Naive B cell (primary cell): ENCODE data around the gene PITPNM3. TPM values are rescaled to one million over a fixed set of nuclear protein-coding genes. Genes with fewer than 3 reads are reported as not detected.
A peak's percentile ranks its signal among the peaks of the same experiment; 100 is the strongest.
"Not testable (repeated sequence)": the region's sequence is repeated elsewhere in the genome, so short reads cannot be mapped to it uniquely, and the experiment has no call there.

Experiments used
- ATAC-seq, 2 donors: fragments of 150-1000 bp; cut with Tn5 transposase; 2 replicates each; pipeline ENCODE4 v1.10.0; 2021; ENCODE audit warnings: low read depth in 2 of 2, mild to moderate bottlenecking in 2 of 2, moderate library complexity in 2 of 2
- DNase-seq: peaks from one replicate; pipeline ENCODE4 v3.0.0; 2022
- H3K27ac Mint-ChIP-seq, 6 donors: one replicate each; pipeline ENCODE4 v1.8.0; 2020 to 2022; ENCODE audit warnings: mild to moderate bottlenecking in 6 of 6, mixed read lengths in 6 of 6, moderate library complexity in 5 of 6, inconsistent platforms in 2 of 6
- H3K27me3 Mint-ChIP-seq, 3 donors: one replicate each; pipeline ENCODE4 v1.8.0; 2021 to 2022; ENCODE audit warnings: mixed read lengths in 3 of 3, mild to moderate bottlenecking in 1 of 3
- H3K36me3 Mint-ChIP-seq, 2 donors: one replicate each; pipeline ENCODE4 v1.8.0; 2020 to 2022; ENCODE audit warnings: mixed read lengths in 2 of 2, inconsistent platforms in 1 of 2, mild to moderate bottlenecking in 1 of 2
- H3K4me1 Mint-ChIP-seq, 3 donors: one replicate each; pipeline ENCODE4 v1.8.0; 2020 to 2022; ENCODE audit warnings: mixed read lengths in 3 of 3, inconsistent platforms in 1 of 3, mild to moderate bottlenecking in 1 of 3, moderate library complexity in 1 of 3
- H3K4me3 Mint-ChIP-seq, 8 donors: one replicate each; pipeline ENCODE4 v1.8.0; 2020 to 2022; ENCODE audit warnings: mild to moderate bottlenecking in 8 of 8, mixed read lengths in 8 of 8, moderate library complexity in 8 of 8, inconsistent platforms in 2 of 8
- H3K9me3 Mint-ChIP-seq, 7 donors: one replicate each; pipeline ENCODE4 v1.8.0; 2020 to 2022; ENCODE audit warnings: mixed read lengths in 7 of 7, mild to moderate bottlenecking in 5 of 7, inconsistent platforms in 2 of 7, moderate library complexity in 1 of 7
- polyA plus RNA-seq, 6 donors: library from polyadenylated mRNA; unstranded; fragments of 300-500 nt; fragmentation: Illumina TruSeq; gene quantifications; one replicate each; pipeline ENCODE4 v1.2.3, GENCODE V29; 2021; ENCODE audit warnings: low read depth in 6 of 6

PITPNM3 gene
- polyA plus RNA-seq, 6 donors from 2014 or later: 0.04 to 0.12 (median 0.07) TPM; not detected in 3

- Mint-ChIP-seq H3K4me1 (peaks cover 0 to 6% (median 0%) of the 10 kb centered on the region in 3 donors), H3K36me3 (peaks cover 47 to 69% of the 10 kb centered on the region in 2 donors), H3K4me3 (no peak overlapping the region), H3K27me3 (no peaks in the 10 kb centered on the region), H3K9me3 (peaks cover 0 to 9% (median 5%) of the 10 kb centered on the region in 7 donors), H3K27ac (no peak overlapping the region)
- ATAC-seq (no peak), DNase-seq (no peak)
Measured at GRCh38 chr17:6588165-6588564, 31.8 kb upstream of the PITPNM3 start.

GRCh38 chr17:6587310-6587709 lies 31.0 kb upstream of the PITPNM3 start:
- no peak overlapping the region for H3K27ac Mint-ChIP-seq
- DNase-seq: no peak
- H3K9me3 Mint-ChIP-seq: peaks cover 0 to 9% (median 5%) of the 10 kb centered on the region in 7 donors
- ATAC-seq: no peak
- H3K4me1 Mint-ChIP-seq: peaks cover 0 to 6% (median 0%) of the 10 kb centered on the region in 3 donors
- no peak overlapping the region for H3K4me3 Mint-ChIP-seq
- peaks cover 53 to 76% of the 10 kb centered on the region in 2 donors for H3K36me3 Mint-ChIP-seq
- H3K27me3 Mint-ChIP-seq: no peaks in the 10 kb centered on the region

- H3K27ac Mint-ChIP-seq: peak overlapping the region in 1 of 6 donors; percentile 68
- DNase-seq (no peak), ATAC-seq (no peak)
- peaks cover 0 to 9% (median 5%) of the 10 kb centered on the region in 7 donors for H3K9me3 Mint-ChIP-seq
- peaks cover 38 to 52% of the 10 kb centered on the region in 2 donors for H3K36me3 Mint-ChIP-seq
- H3K27me3 Mint-ChIP-seq: no peaks in the 10 kb centered on the region
- H3K4me3 Mint-ChIP-seq: no peak overlapping the region
- no peaks in the 10 kb centered on the region for H3K4me1 Mint-ChIP-seq
Measured at GRCh38 chr17:6583411-6583810, 27.1 kb upstream of the PITPNM3 start.

- Mint-ChIP-seq H3K9me3 (peaks cover 0 to 5% (median under 1%) of the 10 kb centered on the region in 7 donors), H3K27me3 (no peaks in the 10 kb centered on the region), H3K36me3 (peaks cover 41 to 43% of the 10 kb centered on the region in 2 donors), H3K4me3 (no peak overlapping the region), H3K27ac (peak overlapping the region in 1 of 6 donors; percentile 51), H3K4me1 (peaks cover 12 to 22% (median 22%) of the 10 kb centered on the region in 3 donors)
- DNase-seq (no peak), ATAC-seq (no peak)
Measured at GRCh38 chr17:6580625-6581024, 24.3 kb upstream of the PITPNM3 start.

- DNase-seq (no peak), ATAC-seq (no peak)
- Mint-ChIP-seq H3K4me3 (no peak overlapping the region), H3K9me3 (peaks cover 0 to 3% (median 0%) of the 10 kb centered on the region in 7 donors), H3K36me3 (peaks cover 22 to 26% of the 10 kb centered on the region in 2 donors), H3K27ac (peak overlapping the region in 1 of 6 donors; percentile 39), H3K27me3 (no peaks in the 10 kb centered on the region), H3K4me1 (peaks cover 23 to 41% (median 38%) of the 10 kb centered on the region in 3 donors)
Measured at GRCh38 chr17:6578491-6578890, 22.1 kb upstream of the PITPNM3 start.

GRCh38 chr17:6577686-6578263 lies 21.4 kb upstream of the PITPNM3 start:
- Mint-ChIP-seq H3K4me1 (peaks cover 24 to 43% (median 38%) of the 10 kb centered on the region in 3 donors), H3K4me3 (peak overlapping the region in 1 of 8 donors; percentile 30), H3K36me3 (peaks cover 14 to 21% of the 10 kb centered on the region in 2 donors), H3K27me3 (no peaks in the 10 kb centered on the region), H3K27ac (peak overlapping the region in 2 of 6 donors; percentile 60), H3K9me3 (no peaks in the 10 kb centered on the region)
- DNase-seq (no peak), ATAC-seq (no peak)

- ATAC-seq: no peak
- H3K36me3 Mint-ChIP-seq: peaks cover 11 to 12% of the 10 kb centered on the region in 2 donors
- peak overlapping the region in 7 of 8 donors; percentile 37 to 92 (median 86) for H3K4me3 Mint-ChIP-seq
- DNase-seq: no peak
- H3K27me3 Mint-ChIP-seq: no peaks in the 10 kb centered on the region
- peak overlapping the region in 5 of 6 donors; percentile 58 to 95 (median 80) for H3K27ac Mint-ChIP-seq
- H3K9me3 Mint-ChIP-seq: no peaks in the 10 kb centered on the region
- H3K4me1 Mint-ChIP-seq: peaks cover 25 to 47% (median 38%) of the 10 kb centered on the region in 3 donors
Measured at GRCh38 chr17:6576038-6576785, 19.9 kb upstream of the PITPNM3 start.

GRCh38 chr17:6575596-6575988 lies 19.2 kb upstream of the PITPNM3 start:
- ATAC-seq: no peak
- Mint-ChIP-seq H3K4me1 (peaks cover 25 to 47% (median 38%) of the 10 kb centered on the region in 3 donors), H3K27ac (peak overlapping the region; percentile 54 to 95 (median 90)), H3K9me3 (no peaks in the 10 kb centered on the region), H3K36me3 (peaks cover 11 to 12% of the 10 kb centered on the region in 2 donors), H3K4me3 (peak overlapping the region; percentile 37 to 92 (median 86)), H3K27me3 (no peaks in the 10 kb centered on the region)
- DNase-seq: no peak

GRCh38 chr17:6574687-6575595 lies 18.6 kb upstream of the PITPNM3 start:
- Mint-ChIP-seq H3K27me3 (no peaks in the 10 kb centered on the region), H3K36me3 (peaks cover 11 to 12% of the 10 kb centered on the region in 2 donors), H3K4me1 (peaks cover 25 to 49% (median 41%) of the 10 kb centered on the region in 3 donors), H3K4me3 (peak overlapping the region; percentile 32 to 92 (median 86)), H3K9me3 (no peaks in the 10 kb centered on the region), H3K27ac (peak overlapping the region; percentile 68 to 95 (median 90))
- ATAC-seq (peak; percentile 99 to 100), DNase-seq (peak; percentile 47)

- no peaks in the 10 kb centered on the region for H3K27me3 Mint-ChIP-seq
- H3K4me1 Mint-ChIP-seq: peaks cover 25 to 51% (median 48%) of the 10 kb centered on the region in 3 donors
- H3K9me3 Mint-ChIP-seq: no peaks in the 10 kb centered on the region
- ATAC-seq (no peak), DNase-seq (no peak)
- peaks cover 11 to 12% of the 10 kb centered on the region in 2 donors for H3K36me3 Mint-ChIP-seq
- peak overlapping the region in 2 of 6 donors; percentile 28 to 37 for H3K27ac Mint-ChIP-seq
- peak overlapping the region in 4 of 8 donors; percentile 9 to 86 (median 30) for H3K4me3 Mint-ChIP-seq
Measured at GRCh38 chr17:6573982-6574686, 17.8 kb upstream of the PITPNM3 start.

- not testable (repeated sequence) for H3K9me3 Mint-ChIP-seq, DNase-seq, H3K27me3 Mint-ChIP-seq, ATAC-seq, H3K27ac Mint-ChIP-seq
- Mint-ChIP-seq H3K36me3 (peaks cover 11 to 12% of the 10 kb centered on the region in 2 donors), H3K4me1 (peaks cover 25 to 51% (median 48%) of the 10 kb centered on the region in 3 donors), H3K4me3 (peak overlapping the region in 1 of 8 donors; percentile 47)
Measured at GRCh38 chr17:6573495-6573894, 17.1 kb upstream of the PITPNM3 start.

- Mint-ChIP-seq H3K36me3 (peaks cover 9 to 11% of the 10 kb centered on the region in 2 donors), H3K27ac (peak overlapping the region in 2 of 6 donors; percentile 38 to 67), H3K9me3 (no peaks in the 10 kb centered on the region), H3K4me1 (peaks cover 25 to 50% (median 48%) of the 10 kb centered on the region in 3 donors), H3K27me3 (no peaks in the 10 kb centered on the region), H3K4me3 (no peak overlapping the region)
- DNase-seq: no peak
- no peak for ATAC-seq
Measured at GRCh38 chr17:6572972-6573370, 16.6 kb upstream of the PITPNM3 start.
